GM19324 (cell line): ENCODE measurements around the gene RAD51B.

Experiments
- ATAC-seq: cut with Tn5 transposase; IDR thresholded peaks from one replicate; pipeline ENCODE4 v1.9.1; 2021; ENCODE audit warnings: mild to moderate bottlenecking, moderate library complexity; ENCODE audit not compliant: unreplicated experiment, low FRiP score

Gene RAD51B

DNA sequence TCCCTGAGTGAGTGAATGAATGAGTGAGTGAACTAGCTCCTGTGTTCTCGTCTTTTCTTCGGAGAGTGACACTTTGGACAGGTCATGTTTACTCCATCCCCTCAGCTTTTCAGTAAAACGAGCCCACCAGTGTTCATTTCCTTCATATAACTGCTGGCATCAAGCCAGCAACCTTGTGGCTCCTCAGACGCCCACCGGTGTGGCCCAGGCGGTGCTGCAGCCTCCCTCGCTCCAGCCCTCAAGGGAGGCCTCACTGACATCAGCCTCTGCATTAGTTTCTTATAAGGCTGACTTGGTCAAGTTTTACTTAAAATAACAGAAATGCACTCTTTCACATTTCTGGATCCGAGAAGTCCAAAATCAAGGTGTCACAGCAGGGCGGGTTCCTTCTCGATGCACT is 785.2 kb downstream of the RAD51B start:
- no peak for ATAC-seq

DNA sequence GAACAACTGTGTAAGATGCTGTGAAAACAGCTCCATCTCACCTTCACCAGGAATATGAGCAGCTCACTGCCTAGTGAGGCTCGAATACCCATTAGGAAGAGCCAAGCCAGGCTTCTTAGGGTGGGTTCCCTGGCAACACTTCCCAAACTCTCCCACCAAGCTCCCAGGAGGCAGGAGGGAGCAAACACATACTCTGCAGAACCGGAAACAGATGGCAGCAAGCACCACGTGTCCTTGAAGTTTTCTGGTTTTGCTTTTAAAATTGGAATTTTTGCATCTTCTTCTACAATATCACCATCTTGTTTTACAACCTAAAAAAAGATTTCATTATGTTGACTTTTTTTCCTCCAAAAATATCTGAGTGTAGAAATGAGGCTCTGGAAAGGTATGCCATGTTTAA is 786.6 kb downstream of the RAD51B start:
- no peak for ATAC-seq

DNA sequence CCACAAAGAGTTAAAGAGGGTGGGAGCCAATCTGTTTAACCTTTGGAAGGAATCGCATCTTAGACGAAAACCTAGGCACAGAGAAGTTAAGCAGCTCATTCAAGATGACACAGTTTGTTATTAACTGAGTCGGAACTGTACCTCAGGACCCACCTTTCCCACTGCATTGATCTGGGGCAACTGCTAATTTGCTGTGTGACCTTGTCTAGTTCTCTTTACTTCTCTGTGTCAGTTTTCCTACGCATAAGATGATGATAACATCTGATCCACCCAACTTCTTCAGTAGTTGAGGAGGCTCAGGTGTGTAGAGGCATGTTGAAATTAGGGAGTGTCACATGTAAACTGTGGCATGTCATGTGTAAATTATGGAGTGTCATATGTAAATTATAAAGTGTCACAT is 787.1 kb downstream of the RAD51B start:
- no peak for ATAC-seq

DNA sequence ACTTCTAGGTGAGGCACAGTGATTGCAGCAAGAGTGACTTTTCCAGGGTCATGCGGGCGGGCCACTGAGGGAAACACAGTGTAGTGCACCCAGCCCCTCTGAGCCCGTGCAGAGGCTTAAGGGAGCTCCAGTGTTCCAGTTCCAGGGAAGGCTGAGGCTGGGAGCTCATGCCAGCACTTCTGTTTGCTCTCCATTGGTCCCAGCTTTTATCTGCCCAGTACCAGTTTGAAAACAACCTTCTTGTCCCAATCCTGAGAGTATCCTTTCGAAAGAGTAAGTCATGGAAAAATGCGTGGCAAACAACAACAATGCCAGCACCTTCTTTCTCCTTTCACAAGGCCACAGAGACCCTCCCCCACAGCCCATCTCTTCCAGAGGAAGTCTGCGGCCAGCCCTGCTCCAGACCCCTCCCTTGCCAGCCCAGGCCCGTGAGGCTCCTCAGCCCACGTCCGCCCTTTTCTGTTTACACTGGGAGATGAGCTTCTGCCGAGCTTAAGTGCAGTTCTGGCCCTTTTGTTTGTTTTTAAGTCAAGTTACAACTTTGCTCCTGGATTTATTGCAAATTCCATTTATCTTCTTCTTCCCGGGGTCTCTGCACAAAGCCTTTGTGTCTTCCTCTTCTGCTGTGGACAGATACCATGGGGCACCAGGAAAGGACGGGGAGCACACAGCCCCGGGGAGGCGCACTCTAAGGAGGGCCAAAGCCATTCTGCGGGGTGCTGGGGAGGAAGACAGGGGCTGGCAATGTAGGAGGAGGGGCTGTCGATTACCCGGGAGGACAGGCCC is 787.7 kb downstream of the RAD51B start:
- no peak for ATAC-seq

- no peak for ATAC-seq
Measured at GRCh38 chr14:68607867-68608573, 788.4 kb downstream of the RAD51B start.

DNA sequence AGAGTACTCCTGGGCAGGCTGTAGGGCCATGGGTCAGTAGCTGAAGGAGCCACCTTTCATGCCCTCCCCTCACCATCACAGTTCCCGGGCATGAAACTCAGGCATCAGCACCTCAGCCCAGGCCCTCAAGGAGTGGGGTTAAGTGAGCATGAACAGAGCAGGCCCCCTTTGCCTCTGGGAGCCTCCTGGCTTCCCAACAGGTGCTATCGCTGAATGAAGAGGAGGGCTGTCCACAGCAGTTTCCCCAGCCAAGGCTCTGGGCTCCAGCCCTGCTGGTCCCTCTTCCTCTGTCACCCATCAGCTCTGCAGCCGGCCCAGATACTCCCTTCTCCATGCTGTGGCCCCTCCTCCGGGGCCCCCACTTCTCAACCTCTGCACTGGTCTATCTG is 789.0 kb downstream of the RAD51B start:
- ATAC-seq: no peak

DNA sequence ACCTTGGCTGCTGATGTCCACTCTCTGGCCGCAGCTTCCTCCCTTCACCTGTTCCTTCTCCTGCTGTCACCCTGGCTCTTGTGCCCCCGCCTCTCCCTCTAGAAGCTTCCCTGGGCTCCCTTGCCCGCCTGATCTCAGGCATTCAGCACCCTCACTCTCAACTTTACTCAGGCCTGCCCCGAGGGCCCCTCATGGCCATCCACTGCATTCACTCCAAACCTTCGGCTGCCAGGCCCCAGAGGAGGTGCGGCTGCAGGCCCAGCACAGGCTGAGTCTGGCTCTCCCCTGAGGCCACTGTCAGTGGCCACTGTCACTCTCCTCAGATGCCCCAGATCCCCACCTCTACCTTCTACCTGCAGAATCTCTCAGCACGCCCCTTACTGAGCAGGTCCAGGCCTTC is 789.4 kb downstream of the RAD51B start:
- ATAC-seq: no peak

DNA sequence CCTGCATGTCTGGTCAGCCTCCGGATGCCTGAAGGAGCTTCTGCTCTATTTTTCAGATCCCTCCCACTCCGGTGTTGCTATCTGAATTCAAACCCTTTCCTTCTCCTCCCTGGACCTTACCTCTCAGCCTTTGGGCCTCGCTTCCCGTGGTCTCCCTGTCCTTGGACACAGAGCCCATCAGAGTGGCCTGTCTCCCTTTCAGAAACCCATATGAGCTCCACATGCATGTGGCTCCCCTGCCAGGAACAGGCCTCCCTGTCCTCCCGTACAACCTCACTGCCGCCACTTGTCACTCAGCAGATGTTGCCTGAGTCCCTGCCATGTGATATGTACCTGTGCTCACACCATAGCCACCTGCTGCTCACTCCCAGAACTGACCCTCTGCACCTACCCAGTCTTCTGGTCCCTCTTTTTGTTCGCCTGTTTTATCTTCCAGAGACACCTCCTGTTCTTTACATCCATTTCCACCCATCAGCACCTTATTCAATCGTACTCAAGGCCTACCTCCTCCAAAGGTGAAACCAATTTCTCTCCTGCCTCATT is 790.7 kb downstream of the RAD51B start:
- no peak for ATAC-seq

DNA sequence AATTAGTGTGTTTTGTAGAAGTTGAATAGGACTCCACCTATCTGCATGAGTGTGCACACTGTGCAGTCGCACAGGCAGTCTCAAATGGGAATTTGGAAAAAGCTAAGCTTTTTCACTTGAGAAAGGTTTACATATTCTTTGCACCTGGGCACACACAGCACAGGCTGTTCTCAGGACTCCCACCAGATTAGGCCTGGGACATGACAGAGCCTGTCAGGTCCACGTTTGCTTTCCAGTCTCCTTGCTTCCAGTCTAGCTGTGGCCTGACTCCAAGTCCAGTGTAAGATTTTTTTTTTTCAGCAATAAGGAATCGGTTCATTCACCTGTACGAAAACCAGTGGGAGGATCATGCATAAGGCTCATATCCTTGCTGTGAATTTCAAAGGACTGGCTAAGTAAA is 792.0 kb downstream of the RAD51B start:
- no peak for ATAC-seq

GRCh38 chr14:68612049-68612448 is 792.5 kb downstream of the RAD51B start:
- no peak for ATAC-seq

GRCh38 chr14:68616221-68616902 is 796.8 kb downstream of the RAD51B start:
- no peak for ATAC-seq

GRCh38 chr14:68619790-68620574 is 800.4 kb downstream of the RAD51B start:
- no peak for ATAC-seq

- ATAC-seq: no peak
Measured at GRCh38 chr14:68621400-68622365, 802.1 kb downstream of the RAD51B start.

DNA sequence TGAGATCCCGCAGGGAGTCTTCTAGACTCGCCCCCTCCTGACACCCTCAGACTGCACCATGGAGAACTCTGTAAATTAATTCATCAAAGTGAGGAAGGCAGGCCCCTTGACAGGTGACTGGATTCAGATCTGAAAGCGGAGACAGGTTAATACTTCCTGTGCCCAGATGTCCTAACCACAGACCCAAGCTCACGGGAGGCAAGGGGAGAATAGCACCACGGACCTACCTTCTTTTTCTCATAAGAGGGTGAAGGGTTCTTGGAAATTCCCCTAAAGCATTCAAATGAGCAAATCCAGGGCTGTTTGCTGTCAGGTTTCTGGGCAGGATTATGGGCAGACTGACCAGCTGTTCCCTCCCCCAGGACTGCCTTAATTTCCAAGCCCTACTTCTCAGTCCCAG is 803.3 kb downstream of the RAD51B start:
- no peak for ATAC-seq

GRCh38 chr14:68623307-68623706 is 803.7 kb downstream of the RAD51B start:
- no peak for ATAC-seq

GRCh38 chr14:68623826-68624225 is 804.2 kb downstream of the RAD51B start:
- ATAC-seq: no peak

GRCh38 chr14:68624541-68625220 is 805.1 kb downstream of the RAD51B start:
- ATAC-seq: no peak

GRCh38 chr14:68625366-68626090 is 805.9 kb downstream of the RAD51B start:
- ATAC-seq: no peak
